GM12892 (cell line): ENCODE measurements around the gene COPG2.

Experiments used
- DNase-seq: peaks from one replicate; pipeline ENCODE4 v3.0.0; 2011; ENCODE audit not compliant: insufficient read length
- FAIRE-seq: peaks from 2 replicates; lab custom pipeline; 2011; peaks lifted over from hg19 to GRCh38; lab: Jason Lieb, UNC
- POLR2A ChIP-seq: IDR thresholded peaks from 2 replicates; pipeline ENCODE4 v1.6.1; 2011; ENCODE audit warnings: low read depth, low read length, control low read depth
- POLR2AphosphoS5 ChIP-seq: IDR thresholded peaks from 2 replicates; pipeline ENCODE4 v1.6.1; 2011; ENCODE audit warnings: low read depth, low read length, control low read depth
- TAF1 ChIP-seq: IDR thresholded peaks from 2 replicates; pipeline ENCODE4 v1.6.1; 2011; ENCODE audit warnings: low read depth, mild to moderate bottlenecking, control low read depth, low read length, borderline replicate concordance

COPG2 gene

GRCh38 chr7:130683026-130683425 is 14.5 kb upstream of the COPG2 start:
- no peak for FAIRE-seq
- TF ChIP-seq POLR2AphosphoS5: no peak
- TF ChIP-seq TAF1: no peak
- no peak for TF ChIP-seq POLR2A

GRCh38 chr7:130674456-130674855 is 5.9 kb upstream of the COPG2 start:
- TF ChIP-seq POLR2AphosphoS5 (no peak), POLR2A (no peak), TAF1 (no peak)
- DNase-seq (no peak), FAIRE-seq (no peak)

More at GRCh38 chr7:130683026-130683425, 14.5 kb upstream of the COPG2 start:
- no peak for DNase-seq

GRCh38 chr7:130673066-130673465 is 4.5 kb upstream of the COPG2 start:
- no peak for DNase-seq
- TF ChIP-seq POLR2AphosphoS5 (no peak), POLR2A (no peak), TAF1 (no peak)
- FAIRE-seq: no peak

- FAIRE-seq: no peak
- no peak for DNase-seq
- TF ChIP-seq POLR2A (no peak), TAF1 (no peak)
Measured at GRCh38 chr7:130672146-130672545, 3.6 kb upstream of the COPG2 start.

GRCh38 chr7:130669085-130669700 is 645 bp upstream of the COPG2 start:
- DNase-seq: no peak
- FAIRE-seq: peak; percentile 33
- TF ChIP-seq TAF1: no peak
- no peak for TF ChIP-seq POLR2A
- no peak for TF ChIP-seq POLR2AphosphoS5

DNA sequence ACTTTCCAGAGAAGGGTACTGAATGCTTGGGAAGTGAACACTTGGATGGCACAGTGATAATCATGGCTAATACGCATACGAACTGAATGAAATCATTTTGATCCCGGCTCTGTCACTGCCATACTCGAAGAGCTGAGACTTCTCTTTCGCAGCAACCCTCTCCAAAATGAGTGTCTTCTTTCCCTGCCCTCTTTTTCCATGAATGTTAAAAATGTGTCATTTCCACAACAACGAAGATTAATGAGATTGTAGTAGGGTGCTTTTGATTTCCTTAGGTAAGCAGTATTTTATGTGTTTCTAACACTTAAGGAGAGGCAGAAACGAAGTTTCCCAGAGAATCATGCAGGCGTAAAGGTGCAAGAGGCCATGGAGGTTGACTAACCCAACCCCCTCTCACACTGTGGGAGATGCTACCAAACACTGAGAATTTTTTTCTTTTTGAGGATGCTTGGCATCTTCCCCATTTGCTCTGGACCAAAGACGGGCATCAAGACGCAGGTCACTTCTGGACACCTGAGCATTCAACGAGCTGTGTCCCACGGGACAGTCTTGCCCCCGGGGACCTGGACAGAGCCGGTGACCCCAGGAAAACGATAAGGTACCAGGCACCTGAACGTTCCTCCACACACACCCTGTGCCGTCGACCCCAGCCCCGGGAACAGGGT is 823 bp downstream of the COPG2 start:
- DNase-seq: no peak
- TF ChIP-seq TAF1: no peak
- FAIRE-seq: peak; percentile 14

DNA sequence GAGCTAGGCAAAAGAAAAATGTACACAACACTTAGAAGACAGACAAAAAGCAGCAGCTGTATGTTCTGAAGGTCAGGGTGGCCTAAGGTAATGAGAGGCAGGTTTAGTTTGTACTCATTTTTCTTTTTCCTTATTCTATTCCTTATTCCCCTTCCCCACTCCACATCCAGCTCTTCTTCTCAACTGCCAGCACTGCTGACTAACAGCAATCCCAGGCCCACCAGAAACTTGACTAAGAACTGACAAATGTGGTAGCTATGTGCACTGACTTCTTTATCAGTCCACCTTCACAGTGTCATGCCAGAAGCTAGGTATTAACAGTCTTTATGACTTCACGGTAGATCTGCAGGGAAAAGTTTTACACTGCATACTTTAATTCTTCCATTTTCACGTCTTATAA is 6.1 kb downstream of the COPG2 start:
- TF ChIP-seq TAF1 (no peak), POLR2AphosphoS5 (no peak), POLR2A (no peak)
- FAIRE-seq: no peak
- DNase-seq: no peak

DNA sequence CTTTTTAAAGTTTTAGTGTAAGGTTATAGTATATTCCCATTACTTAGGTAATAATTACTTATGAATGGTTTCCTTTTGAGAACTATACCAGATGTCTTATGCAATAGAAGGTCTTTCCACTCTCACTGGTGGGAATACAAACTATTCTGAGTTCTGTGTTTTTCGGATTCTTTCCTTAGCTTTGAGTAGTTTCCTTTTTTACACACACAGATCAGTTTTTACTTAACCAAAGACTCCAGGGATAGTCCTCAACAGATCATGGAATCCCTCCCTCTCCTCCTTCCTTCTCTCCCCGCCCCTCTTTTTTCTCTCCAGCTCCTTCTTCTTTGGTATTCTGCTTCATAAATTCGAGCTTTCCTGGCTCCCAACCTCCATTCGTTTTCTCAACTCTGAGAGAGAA is 13.3 kb downstream of the COPG2 start:
- DNase-seq (no peak), FAIRE-seq (no peak)
- TF ChIP-seq TAF1 (no peak), POLR2AphosphoS5 (no peak), POLR2A (no peak)

GRCh38 chr7:130654850-130655249 is 13.7 kb downstream of the COPG2 start:
- no peak for DNase-seq
- FAIRE-seq: no peak
- no peak for TF ChIP-seq TAF1
- TF ChIP-seq POLR2A: no peak
- TF ChIP-seq POLR2AphosphoS5: no peak

- TF ChIP-seq POLR2A (no peak), POLR2AphosphoS5 (no peak), TAF1 (no peak)
- FAIRE-seq (no peak), DNase-seq (no peak)
Measured at GRCh38 chr7:130650611-130651120, 17.9 kb downstream of the COPG2 start.

DNA sequence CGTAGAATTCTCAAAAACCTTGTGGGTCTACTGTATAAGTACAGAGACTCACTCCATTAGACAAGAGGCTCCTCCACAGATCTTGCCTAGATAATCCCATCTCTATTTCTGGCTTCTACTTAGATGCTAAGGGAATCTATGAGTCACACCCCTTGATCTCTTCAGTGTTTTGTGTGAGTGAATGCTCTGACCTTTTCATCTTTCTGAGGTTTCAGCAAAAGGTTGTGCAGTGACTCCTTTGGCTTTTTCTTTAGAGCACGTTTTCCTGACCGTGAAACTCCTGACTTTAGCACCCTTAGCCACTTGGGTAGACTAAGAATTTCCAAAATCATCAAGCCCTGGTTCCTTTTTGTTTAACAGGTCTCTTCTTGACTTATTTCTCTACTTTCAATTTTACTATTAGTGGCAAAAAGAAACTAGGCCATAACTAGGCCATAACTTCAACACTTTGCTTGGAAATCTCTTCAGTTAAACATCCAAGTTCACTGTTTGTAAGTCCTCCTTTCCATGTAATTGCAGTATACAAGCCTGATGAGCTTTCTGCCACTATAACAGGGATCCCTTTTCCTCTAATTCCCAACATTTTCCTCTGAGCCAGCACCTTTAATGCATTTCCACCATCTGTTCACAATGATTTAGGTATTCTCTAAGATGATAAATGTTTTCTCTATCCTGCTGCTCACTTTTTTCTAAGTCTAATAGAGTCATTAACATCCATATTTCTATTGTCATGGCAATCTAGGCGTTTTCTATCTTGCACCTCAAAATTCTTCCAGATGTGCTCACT is 19.4 kb downstream of the COPG2 start:
- FAIRE-seq (no peak), DNase-seq (no peak)
- TF ChIP-seq TAF1 (no peak), POLR2A (no peak), POLR2AphosphoS5 (no peak)

DNA sequence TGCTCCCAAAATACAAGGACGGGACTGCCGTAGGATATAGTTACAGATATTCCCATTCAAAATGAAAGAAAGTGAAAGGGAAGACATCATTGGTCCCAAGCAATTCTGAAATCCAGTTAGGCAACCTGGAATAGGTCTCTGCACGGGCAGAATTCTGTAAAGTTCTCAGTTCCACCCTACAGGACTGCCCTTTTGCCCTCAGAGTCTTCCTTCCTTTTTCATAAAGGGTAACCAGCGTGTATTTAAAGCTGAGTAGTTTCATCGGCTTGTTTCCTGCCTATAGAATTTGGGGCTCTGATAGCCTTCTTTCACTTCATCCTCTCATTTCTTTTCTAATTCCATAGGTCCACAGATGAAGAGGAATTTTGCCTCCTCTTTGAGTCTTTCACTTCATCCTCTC is 20.0 kb downstream of the COPG2 start:
- DNase-seq: no peak
- peak; percentile 76 for FAIRE-seq
- TF ChIP-seq TAF1 (no peak), POLR2AphosphoS5 (no peak), POLR2A (no peak)

- FAIRE-seq: no peak
- DNase-seq: no peak
- TF ChIP-seq POLR2A: no peak
- no peak for TF ChIP-seq POLR2AphosphoS5
- no peak for TF ChIP-seq TAF1
Measured at GRCh38 chr7:130642383-130642782, 26.2 kb downstream of the COPG2 start.
